HG03469 (cell line): Measurements from ENCODE around the gene ECHDC3.
"Not testable (repeated sequence)": the region's sequence is repeated elsewhere in the genome, so short reads cannot be mapped to it uniquely, and the experiment has no call there.

Experiments
- ATAC-seq: cut with Tn5 transposase; IDR thresholded peaks from one replicate; pipeline ENCODE4 v1.9.1; 2021; ENCODE audit warnings: mild to moderate bottlenecking, moderate library complexity, moderate number of reproducible peaks; ENCODE audit not compliant: unreplicated experiment

Gene ECHDC3

GRCh38 chr10:11715815-11716494, 26.2 kb upstream of the ECHDC3 start:
- ATAC-seq: no peak

- ATAC-seq: no peak
These were observed 25.5 kb upstream of the ECHDC3 start for GRCh38 chr10:11716686-11717085.

- no peak for ATAC-seq
These were observed 22.5 kb upstream of the ECHDC3 start for GRCh38 chr10:11719496-11720259.

- ATAC-seq: no peak
These were observed 21.9 kb upstream of the ECHDC3 start for GRCh38 chr10:11720260-11720741.

- ATAC-seq: no peak
These were observed 20.4 kb upstream of the ECHDC3 start for GRCh38 chr10:11721806-11722205.

- ATAC-seq: no peak
These were observed 18.8 kb upstream of the ECHDC3 start for GRCh38 chr10:11723359-11723758.

- ATAC-seq: peak; percentile 72
These were observed 17.0 kb upstream of the ECHDC3 start for GRCh38 chr10:11724938-11725776.

- no peak for ATAC-seq
These were observed 16.3 kb upstream of the ECHDC3 start for GRCh38 chr10:11725912-11726311.

GRCh38 chr10:11727563-11727962, 14.6 kb upstream of the ECHDC3 start:
- no peak for ATAC-seq

- ATAC-seq: no peak
These were observed 13.8 kb upstream of the ECHDC3 start for GRCh38 chr10:11728353-11728752.

GRCh38 chr10:11729790-11730315, 12.3 kb upstream of the ECHDC3 start:
- no peak for ATAC-seq

- ATAC-seq: no peak
These were observed 11.4 kb upstream of the ECHDC3 start for GRCh38 chr10:11730779-11731178.

- not testable (repeated sequence) for ATAC-seq
These were observed 5.4 kb upstream of the ECHDC3 start for GRCh38 chr10:11736767-11737166.

GRCh38 chr10:11737258-11738032, 4.7 kb upstream of the ECHDC3 start:
- ATAC-seq: not testable (repeated sequence)

GRCh38 chr10:11740907-11741306, 1.3 kb upstream of the ECHDC3 start:
- no peak for ATAC-seq

- ATAC-seq: no peak
These were observed 574 bp upstream of the ECHDC3 start for GRCh38 chr10:11741608-11742007.

GRCh38 chr10:11742779-11743298, 657 bp downstream of the ECHDC3 start:
- no peak for ATAC-seq

- ATAC-seq: no peak
These were observed 1.5 kb downstream of the ECHDC3 start for GRCh38 chr10:11743461-11744338.

- no peak for ATAC-seq
These were observed 2.9 kb downstream of the ECHDC3 start for GRCh38 chr10:11745045-11745444.
